Vagina (tissue), 2 donors: ENCODE data around the gene SMIM10.

Source experiments
- CTCF ChIP-seq, 3 experiments: fragments of 450-650 bp in 2 of 3; fragments of 200-600 bp in 1 of 3; sonication (generic) in 1 of 3; IDR thresholded peaks; one replicate each; pipeline ENCODE4 v1.5.1; 2017 to 2019; ENCODE audit warnings: antibody characterized with exemption in 3 of 3, mild to moderate bottlenecking in 2 of 3, moderate library complexity in 2 of 3
- POLR2AphosphoS5 ChIP-seq, 2 donors: sonication (generic); formaldehyde crosslinking; IDR thresholded peaks; one replicate each; pipeline ENCODE4 v1.9.0; 2017; ENCODE audit warnings: antibody characterized with exemption in 2 of 2, mild to moderate bottlenecking in 2 of 2, low read depth in 1 of 2; ENCODE audit not compliant: insufficient read depth in 1 of 2

GRCh38 chrX:134997646-134998045 lies 6.9 kb downstream of the SMIM10 start:
- no peak for TF ChIP-seq CTCF (IDR thresholded peaks at IDR 0.05)
- no peak for TF ChIP-seq POLR2AphosphoS5 (IDR thresholded peaks at IDR 0.05; ENCODE audit: insufficient read depth in 1 of 2, low read depth in 1 of 2)
